HG02623 (cell line): Measurements from ENCODE around the gene APOBEC3G.

Source experiments
- ATAC-seq: cut with Tn5 transposase; IDR thresholded peaks from one replicate; pipeline ENCODE4 v1.9.1; 2021; ENCODE audit warnings: moderate library complexity; ENCODE audit not compliant: unreplicated experiment

Gene APOBEC3G

GRCh38 chr22:39090426-39091064, 13.5 kb downstream of the APOBEC3G start:
- ATAC-seq: no peak

GRCh38 chr22:39091126-39092081, 14.3 kb downstream of the APOBEC3G start:
- ATAC-seq: no peak

GRCh38 chr22:39092111-39092862, 15.2 kb downstream of the APOBEC3G start:
- no peak for ATAC-seq

GRCh38 chr22:39094717-39095389, 17.8 kb downstream of the APOBEC3G start:
- ATAC-seq: no peak

- no peak for ATAC-seq
Observed at GRCh38 chr22:39095971-39096370, 18.9 kb downstream of the APOBEC3G start.

- ATAC-seq: no peak
Observed at GRCh38 chr22:39097098-39098020, 20.3 kb downstream of the APOBEC3G start, which contains the start of gene APOBEC3H. Gene APOBEC3H, plus strand, starts transcription at chr22:39097244. Its CDS starts 3,035 bp downstream, at chr22:39100279.

- no peak for ATAC-seq
Observed at GRCh38 chr22:39098026-39098425, 21.0 kb downstream of the APOBEC3G start.

GRCh38 chr22:39098576-39098975, 21.5 kb downstream of the APOBEC3G start:
- ATAC-seq: no peak

GRCh38 chr22:39101226-39101625, 24.2 kb downstream of the APOBEC3G start:
- no peak for ATAC-seq

GRCh38 chr22:39103431-39103830, 26.4 kb downstream of the APOBEC3G start:
- ATAC-seq: no peak

GRCh38 chr22:39106326-39106725, 29.3 kb downstream of the APOBEC3G start:
- no peak for ATAC-seq

GRCh38 chr22:39108487-39108886, 31.4 kb downstream of the APOBEC3G start:
- ATAC-seq: no peak

- no peak for ATAC-seq
Observed at GRCh38 chr22:39109361-39109760, 32.3 kb downstream of the APOBEC3G start.

- no peak for ATAC-seq
Observed at GRCh38 chr22:39110631-39111561, 33.8 kb downstream of the APOBEC3G start.

- ATAC-seq: no peak
Observed at GRCh38 chr22:39114112-39114511, 37.0 kb downstream of the APOBEC3G start.

- ATAC-seq: no peak
Observed at GRCh38 chr22:39115570-39115969, 38.5 kb downstream of the APOBEC3G start.

GRCh38 chr22:39115977-39116621, 39.0 kb downstream of the APOBEC3G start:
- no peak for ATAC-seq

- no peak for ATAC-seq
Observed at GRCh38 chr22:39117585-39118191, 40.6 kb downstream of the APOBEC3G start.
